GM18907 (cell line): ENCODE data around the gene PLA2G2C.

Source experiments
- ATAC-seq: cut with Tn5 transposase; IDR thresholded peaks from one replicate; pipeline ENCODE4 v1.9.1; 2021; ENCODE audit warnings: mild to moderate bottlenecking, moderate library complexity; ENCODE audit not compliant: unreplicated experiment

The PLA2G2C gene

GRCh38 chr1:20158358-20159070 lies 27.8 kb downstream of the PLA2G2C start:
- no peak for ATAC-seq

DNA sequence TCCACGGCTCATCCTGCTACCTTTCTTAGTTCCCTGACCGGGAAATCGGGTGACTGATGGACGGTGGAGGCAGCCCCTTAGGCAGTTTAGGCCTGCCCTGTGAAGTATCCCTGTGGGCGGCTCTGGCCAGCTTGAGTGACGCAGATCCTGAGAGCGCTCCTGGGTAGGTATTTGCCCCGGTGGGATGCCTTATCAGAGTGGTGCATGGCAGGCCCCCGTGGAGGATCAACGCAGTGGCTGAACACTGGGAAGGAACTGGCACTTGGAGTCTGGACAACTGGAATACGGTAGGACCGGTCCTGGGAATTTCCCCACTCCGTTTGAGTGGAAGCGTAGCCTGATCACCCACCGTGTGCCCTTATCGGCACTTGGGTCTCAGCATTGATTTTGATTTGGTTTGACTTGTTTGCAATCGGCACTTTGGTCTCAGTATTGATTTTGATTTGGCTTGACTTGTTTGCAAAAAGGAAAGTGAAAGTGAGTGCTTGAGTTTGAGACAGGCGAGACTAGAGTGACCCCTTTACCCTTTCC lies 32.0 kb downstream of the PLA2G2C start:
- no peak for ATAC-seq

DNA sequence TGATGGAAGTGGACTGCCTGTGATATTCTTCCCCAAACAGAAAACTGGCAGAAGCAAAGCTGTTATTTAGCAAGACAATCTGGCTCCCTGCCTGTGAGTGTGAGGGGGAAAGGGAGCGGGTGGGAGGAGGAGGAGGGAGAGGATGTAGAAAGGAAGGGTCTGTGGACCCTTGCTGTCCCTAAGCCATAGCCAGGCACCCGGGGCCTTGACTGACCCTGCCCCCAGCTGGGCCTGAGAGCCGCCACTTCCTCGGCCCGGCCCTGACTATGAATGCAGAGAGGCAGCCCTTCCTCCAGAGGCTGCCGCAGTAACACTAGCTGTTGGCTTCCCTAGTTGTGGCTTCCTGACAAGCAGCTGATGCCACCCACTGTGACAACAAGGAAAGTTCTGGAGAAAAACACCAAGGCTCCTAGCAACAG lies 33.3 kb downstream of the PLA2G2C start:
- no peak for ATAC-seq

DNA sequence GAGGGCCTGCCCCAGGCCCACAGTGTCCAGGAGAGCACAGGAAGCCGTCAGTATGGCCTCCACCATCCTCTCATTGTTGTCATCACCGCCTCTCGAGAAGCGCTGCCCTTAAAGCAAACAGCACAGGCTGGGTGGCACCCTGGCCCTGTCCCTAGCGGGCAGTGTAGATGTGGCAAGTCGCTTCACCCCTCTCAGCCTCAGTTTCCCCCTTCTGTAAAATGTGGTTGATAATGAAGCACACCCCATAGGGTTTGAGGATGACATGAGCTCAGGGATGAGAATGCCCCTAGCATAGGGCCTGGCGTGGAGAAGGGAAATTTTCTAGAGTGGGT lies 33.8 kb downstream of the PLA2G2C start:
- no peak for ATAC-seq

- peak; percentile 82 for ATAC-seq
These were observed 34.3 kb downstream of the PLA2G2C start for GRCh38 chr1:20151906-20152598.

DNA sequence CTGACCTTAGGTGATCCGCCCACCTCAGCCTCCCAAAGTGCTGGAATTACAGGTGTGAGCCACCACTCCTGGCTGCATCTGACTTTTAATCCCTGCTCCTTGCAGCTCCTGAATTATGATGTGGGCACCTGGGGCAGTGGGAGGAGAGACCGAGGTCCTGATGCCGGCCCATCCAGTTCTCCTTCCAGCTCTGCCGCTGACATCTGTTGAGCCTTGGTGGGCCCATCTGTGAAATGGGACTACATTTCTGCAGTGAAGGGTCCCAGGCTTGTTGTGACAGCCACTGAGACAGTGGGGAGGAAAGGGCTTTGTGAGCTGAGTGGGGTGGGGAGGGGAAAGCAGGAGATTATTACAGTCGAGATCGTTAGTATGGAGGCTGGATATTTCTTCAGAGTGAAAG lies 35.3 kb downstream of the PLA2G2C start:
- no peak for ATAC-seq

GRCh38 chr1:20150326-20150705 lies 36.0 kb downstream of the PLA2G2C start:
- no peak for ATAC-seq

DNA sequence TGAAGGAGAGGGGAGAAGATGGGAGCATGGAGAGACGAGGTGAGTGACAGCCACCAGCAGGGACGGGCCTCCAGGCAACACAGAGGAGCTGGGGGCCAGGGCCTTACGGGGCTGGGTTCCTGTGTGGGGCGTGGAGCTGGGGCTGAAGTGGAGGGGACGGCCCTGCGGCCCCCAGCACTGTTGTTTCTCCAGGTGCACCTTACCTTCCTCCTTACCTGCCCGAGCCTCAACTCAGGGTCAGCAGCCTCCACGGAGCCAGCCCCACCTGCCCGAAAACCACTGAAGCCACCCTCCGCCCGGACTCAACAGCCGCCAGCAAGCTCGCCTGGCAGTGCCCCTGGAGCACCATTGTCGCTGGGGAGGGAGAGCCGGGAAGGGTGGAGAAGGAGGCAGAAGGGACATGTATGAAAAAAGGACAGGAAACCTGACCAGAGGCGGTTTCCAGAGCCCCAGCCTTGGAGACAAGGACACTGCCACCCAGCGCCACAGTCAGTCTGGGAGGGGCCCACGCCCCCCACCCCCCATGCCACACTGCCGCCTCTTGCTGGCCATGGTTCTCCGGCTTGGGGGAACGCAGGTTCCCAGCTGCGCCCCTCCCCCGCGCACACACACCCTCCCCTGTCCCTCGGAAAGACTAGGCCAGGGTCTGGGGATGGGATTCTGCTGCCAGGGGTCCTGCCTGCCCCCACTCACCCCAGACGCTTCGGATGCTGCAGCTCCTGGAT lies 36.6 kb downstream of the PLA2G2C start:
- ATAC-seq: no peak

DNA sequence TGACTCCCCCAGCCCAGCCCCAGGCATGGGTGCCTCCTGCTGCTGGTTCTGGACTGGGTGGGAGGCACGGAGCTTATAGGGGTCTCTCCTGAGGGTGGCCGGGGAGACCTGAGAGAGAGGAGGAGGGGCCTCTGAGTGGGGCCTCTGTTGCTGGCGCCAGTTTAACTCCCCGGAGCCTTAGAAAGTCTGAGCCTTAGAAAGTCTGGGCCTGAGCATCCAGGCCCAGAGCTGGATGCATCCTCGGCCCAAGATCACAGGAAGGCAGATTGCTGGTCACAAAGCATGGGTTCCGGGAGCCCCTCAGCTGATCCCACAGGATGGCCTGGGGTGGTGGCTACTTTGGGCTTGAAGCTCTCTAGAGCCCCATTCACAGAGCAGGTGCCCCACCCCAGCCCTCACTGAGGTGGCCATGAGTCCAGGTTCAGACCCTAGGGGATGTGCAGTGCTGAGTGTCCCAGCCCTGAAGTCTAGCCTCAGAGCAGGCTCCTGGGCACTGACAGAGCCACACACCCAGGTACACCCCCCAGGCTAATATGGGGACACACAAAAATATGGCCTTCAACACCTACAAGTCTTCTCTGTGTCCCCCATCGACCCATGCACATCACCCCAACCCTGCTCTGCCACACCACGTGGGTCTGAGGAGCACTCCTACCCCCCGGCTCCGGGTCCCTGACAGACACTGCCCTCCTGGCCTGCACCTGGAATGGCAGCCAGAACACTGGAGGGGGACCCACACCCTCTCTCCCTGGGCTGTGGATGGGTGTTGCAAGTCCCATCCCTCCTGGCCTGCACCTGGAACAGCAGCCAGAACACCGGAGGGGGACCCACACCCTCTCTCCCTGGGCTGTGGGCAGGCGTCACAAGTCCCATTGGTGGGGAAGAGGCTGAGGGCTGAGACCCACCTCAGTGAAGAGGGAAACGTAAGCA lies 37.5 kb downstream of the PLA2G2C start:
- no peak for ATAC-seq

GRCh38 chr1:20147846-20148570 lies 38.3 kb downstream of the PLA2G2C start:
- no peak for ATAC-seq

DNA sequence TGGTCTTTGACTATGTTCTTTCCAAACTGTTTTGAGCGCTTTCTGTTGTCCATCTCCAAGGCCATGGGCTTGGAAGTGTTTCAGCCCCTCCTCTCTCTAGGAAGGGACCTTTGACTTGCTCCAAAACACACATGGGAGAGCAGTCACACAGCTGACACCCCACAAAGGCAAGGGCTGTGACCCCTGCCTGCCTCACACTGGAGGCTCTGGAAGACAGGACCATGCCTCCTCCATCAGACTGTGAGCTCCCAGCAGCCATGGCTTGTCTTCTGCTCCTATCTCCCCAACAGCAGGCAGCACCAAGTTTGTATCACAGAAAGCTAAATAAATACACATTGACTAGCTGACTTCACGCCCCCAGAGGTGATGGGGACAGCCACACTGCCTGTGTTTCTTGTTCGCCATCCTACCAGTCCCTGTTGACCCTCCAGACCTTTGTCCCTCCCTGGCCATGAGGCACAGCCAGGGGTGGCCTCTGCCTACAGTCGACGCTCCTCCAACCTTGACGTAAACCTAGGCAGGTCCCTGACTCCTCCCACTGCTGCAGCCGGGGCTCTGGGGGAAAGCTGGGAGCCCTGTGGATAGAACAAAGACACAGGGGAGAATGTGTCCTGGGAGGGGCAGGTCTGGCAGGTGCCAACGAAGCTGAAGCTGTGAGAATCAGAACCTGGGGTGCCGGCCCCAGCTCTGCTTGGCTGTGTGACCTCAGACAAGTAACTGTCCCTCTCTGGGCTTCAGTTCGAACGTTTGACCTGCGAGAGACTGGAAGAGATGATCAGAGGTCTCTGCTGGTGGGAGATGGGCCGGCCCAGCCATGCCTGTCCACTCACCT lies 42.4 kb downstream of the PLA2G2C start:
- no peak for ATAC-seq

DNA sequence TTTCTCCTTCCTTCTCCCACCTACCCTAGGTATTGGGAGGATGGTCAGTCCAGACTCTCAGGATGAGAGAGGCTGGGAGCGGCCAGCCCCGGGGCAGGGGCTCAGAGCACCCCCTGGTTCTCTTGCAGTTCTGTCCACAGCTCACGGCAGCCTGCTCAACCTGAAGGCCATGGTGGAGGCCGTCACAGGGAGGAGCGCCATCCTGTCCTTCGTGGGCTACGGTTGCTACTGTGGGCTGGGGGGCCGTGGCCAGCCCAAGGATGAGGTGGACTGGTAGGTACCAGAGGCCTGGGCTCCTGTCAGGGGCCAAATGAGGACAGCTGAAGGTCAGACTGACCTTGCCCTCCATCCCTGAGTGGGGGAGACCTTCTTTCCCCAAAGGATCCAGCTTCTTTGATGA lies 43.0 kb downstream of the PLA2G2C start:
- no peak for ATAC-seq

- no peak for ATAC-seq
These were observed 44.2 kb downstream of the PLA2G2C start for GRCh38 chr1:20142001-20142710.

DNA sequence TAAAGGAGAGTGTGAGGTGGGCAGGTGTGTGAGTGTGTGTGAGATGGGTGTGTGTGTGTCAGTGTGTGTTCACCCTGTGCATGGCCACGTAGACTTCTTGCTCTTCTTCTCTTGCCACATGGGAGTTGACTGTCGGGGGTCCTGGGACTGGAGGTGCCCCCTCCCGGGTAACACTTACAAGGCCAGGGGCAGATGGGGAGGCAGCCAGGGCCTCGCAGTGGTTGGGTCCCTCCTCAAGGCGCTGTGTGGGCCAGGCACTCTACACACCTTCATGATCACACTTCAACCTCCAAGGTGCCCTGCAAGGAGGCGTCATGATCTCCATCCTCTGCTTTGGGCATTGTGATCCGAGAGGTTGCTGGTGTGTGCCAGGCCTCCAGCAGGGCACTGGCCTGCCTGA lies 44.9 kb downstream of the PLA2G2C start:
- no peak for ATAC-seq

DNA sequence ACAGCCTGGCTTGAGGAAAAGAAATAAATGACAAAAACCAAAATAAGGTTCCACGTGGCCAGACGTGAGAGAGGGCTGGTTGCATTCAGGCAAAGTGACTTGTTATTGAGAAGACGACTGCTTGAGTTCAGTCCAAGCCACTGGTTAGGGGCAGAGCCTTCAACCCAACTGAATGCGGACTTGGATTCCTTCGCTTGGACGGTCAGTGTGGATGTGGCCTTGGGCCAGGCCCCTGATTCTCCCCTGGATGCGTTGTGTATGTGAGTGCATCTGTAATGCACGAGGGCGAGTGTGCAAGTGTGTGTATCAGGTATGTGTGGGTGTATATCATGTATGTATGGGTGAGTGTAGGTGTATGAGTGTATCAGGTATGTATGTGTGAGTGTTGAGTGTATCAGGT lies 45.3 kb downstream of the PLA2G2C start:
- ATAC-seq: no peak

- ATAC-seq: no peak
These were observed 46.3 kb downstream of the PLA2G2C start for GRCh38 chr1:20139776-20140612.

GRCh38 chr1:20138961-20139550 lies 47.3 kb downstream of the PLA2G2C start, which contains the start of gene PLA2G2F:
PLA2G2F (plus strand) TSS chr1:20139323; CDS start chr1:20139428, 105 bp downstream.
- ATAC-seq: no peak
